ENCODE measurements around the gene OXNAD1. TPM values are rescaled to one million over a fixed set of nuclear protein-coding genes. Genes with fewer than 3 reads are reported as not detected.

The OXNAD1 gene, protein sequence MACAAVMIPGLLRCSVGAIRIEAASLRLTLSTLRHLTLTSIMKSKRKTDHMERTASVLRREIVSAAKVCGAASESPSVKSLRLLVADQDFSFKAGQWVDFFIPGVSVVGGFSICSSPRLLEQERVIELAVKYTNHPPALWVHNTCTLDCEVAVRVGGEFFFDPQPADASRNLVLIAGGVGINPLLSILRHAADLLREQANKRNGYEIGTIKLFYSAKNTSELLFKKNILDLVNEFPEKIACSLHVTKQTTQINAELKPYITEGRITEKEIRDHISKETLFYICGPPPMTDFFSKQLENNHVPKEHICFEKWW
- 10.6 to 13.2 TPM (median 12.3 TPM) in 3 replicates for total RNA-seq

DNA sequence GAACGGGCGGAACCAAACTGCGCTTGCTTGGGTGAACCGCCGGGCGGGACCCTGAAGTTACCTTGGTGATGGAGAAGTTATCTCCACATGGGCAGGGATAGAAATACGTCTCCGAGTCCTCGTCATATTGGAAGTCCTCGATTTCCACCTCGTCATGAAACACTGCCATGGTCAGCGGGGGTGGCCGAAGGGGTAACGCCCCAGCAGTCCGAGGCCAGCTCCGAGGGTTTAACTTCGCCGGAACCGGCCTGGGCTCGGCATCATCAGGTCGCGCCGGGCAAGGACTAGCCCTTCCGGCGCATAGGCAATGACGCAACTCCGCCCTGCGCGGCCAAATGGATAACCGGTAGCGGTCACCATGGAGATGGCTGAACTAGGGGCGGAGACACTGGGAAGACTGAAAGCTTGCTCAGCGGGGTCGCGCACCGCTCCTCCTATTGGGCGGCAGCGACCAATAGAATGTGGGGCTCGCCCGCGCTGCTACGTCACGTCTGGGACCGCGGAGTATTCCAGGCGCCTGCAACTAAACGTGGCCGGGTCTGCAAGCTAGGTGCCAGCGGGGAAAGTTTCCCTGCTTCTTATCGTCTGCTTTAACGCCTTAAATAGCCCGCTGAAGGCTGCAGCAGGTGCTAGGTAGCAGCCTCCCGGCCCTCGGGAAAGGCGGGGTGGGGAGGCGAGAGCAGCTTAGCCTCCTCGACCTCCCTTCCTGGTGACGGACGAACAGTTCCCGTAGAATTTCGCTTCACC lies at the start of gene OXNAD1, which contains the start of gene DPH3:
Gene OXNAD1, plus strand, starts transcription at position 505 of the 747 bp plus-strand sequence. CDS start 5,741 bp downstream, outside the sequence.
Gene DPH3, minus strand, starts transcription at position 236 of the 747 bp plus-strand sequence. Its CDS starts 67 bp downstream, at position 169.
- Mint-ChIP-seq H3K9me3 (no peaks in the 10 kb centered on the region), H3K4me1 (peaks cover 25% of the 10 kb centered on the region), H3K27me3 (ENCODE audit: low read depth) (no peaks in the 10 kb centered on the region), H3K4me3 (peak within 1 kb of the TSS; percentile 99), H3K36me3 (peaks cover 2% of the 10 kb centered on the region), H3K27ac (peak within 1 kb of the TSS; percentile 100)
- TF ChIP-seq, protein P1, sequence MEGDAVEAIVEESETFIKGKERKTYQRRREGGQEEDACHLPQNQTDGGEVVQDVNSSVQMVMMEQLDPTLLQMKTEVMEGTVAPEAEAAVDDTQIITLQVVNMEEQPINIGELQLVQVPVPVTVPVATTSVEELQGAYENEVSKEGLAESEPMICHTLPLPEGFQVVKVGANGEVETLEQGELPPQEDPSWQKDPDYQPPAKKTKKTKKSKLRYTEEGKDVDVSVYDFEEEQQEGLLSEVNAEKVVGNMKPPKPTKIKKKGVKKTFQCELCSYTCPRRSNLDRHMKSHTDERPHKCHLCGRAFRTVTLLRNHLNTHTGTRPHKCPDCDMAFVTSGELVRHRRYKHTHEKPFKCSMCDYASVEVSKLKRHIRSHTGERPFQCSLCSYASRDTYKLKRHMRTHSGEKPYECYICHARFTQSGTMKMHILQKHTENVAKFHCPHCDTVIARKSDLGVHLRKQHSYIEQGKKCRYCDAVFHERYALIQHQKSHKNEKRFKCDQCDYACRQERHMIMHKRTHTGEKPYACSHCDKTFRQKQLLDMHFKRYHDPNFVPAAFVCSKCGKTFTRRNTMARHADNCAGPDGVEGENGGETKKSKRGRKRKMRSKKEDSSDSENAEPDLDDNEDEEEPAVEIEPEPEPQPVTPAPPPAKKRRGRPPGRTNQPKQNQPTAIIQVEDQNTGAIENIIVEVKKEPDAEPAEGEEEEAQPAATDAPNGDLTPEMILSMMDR (IDR thresholded peaks at IDR 0.05; ENCODE audit: unreplicated experiment), result no peak
- DNase-seq (ENCODE audit: low spot score in 2 of 2, unreplicated experiment in 2 of 2), result peak; percentile 99

DNA sequence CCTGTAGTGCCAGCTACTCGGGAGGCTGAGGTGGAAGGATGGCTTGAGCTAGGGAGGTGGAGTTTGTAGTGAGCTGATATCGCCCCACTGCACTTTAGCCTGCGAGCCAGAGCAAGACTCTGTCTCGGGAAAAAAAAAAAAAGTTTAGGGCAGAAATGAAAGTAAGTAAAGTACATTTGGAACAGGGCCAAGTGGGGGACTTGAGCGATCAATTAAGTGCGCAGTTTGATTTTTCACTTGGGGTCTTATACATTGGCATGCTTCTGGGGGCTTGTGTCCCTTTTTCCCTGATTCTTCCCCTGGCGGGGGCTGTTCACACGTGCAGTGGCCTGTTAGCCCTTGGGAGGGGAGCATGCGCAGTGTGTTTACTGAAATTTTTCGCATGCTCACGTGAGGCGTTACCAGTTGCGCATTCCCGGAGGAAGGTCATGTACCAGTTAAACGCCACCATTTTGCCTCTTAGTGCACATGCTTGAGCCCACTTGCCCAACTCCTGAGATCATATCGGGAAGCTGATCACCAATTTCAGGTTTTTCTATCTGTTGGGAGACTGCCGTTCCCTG lies 48.6 kb upstream of the OXNAD1 start:
- TF ChIP-seq, protein P1 (IDR thresholded peaks at IDR 0.05; ENCODE audit: unreplicated experiment), result no peak
- H3K4me1 Mint-ChIP-seq, result no peaks in the 10 kb centered on the region
- no peak for DNase-seq (ENCODE audit: low spot score in 2 of 2, unreplicated experiment in 2 of 2)
- no peak overlapping the region for H3K27ac Mint-ChIP-seq
- peaks cover 21% of the 10 kb centered on the region for H3K27me3 Mint-ChIP-seq (ENCODE audit: low read depth)
- no peaks in the 10 kb centered on the region for H3K9me3 Mint-ChIP-seq
- no peak overlapping the region for H3K4me3 Mint-ChIP-seq
- no peaks in the 10 kb centered on the region for H3K36me3 Mint-ChIP-seq

DNA sequence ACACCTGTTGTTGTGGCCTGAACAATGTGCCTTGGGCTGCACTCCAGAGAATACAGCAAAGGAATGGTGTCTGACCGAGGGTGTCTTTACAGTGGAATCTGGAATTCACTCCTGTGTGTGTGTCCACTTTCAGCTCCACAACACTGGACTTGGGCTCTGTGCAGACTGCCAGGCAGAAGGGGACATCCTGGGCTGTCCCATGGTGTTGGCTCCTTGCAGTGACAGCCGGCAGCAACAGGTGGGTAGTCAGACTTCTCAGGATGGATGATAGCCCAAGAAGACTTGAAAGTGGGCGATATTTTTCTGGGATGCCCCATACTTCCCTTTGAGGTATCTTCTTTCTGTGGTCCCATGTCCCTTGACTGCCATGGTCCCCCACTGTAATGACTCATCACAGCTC lies 45.2 kb upstream of the OXNAD1 start:
- Mint-ChIP-seq H3K27ac (no peak overlapping the region), H3K4me1 (no peaks in the 10 kb centered on the region), H3K9me3 (peaks cover 5% of the 10 kb centered on the region), H3K4me3 (no peak overlapping the region), H3K27me3 (ENCODE audit: low read depth) (peaks cover 13% of the 10 kb centered on the region), H3K36me3 (no peaks in the 10 kb centered on the region)
- TF ChIP-seq, protein P1 (IDR thresholded peaks at IDR 0.05; ENCODE audit: unreplicated experiment), result no peak
- DNase-seq (ENCODE audit: low spot score in 2 of 2, unreplicated experiment in 2 of 2), result no peak

DNA sequence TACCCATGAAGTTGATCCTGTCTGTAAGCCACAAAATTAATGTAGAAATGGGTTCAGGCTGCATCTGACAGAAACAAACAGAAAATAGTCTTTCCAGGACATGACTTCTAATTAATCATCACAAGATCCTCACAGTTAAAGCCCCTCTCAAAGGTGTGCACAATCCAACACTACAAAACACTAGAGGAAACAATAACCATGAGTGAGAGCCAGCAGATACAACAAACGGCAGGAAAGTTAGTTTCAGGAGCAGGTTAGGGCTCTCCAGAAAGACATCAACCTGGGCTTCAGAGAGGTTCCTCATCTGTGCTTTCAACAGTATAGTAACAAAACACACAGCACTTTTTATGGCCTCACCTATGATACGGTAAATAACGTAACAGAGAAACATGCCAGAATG lies 43.0 kb upstream of the OXNAD1 start:
- TF ChIP-seq, protein P1 (IDR thresholded peaks at IDR 0.05; ENCODE audit: unreplicated experiment), result no peak
- Mint-ChIP-seq H3K4me1 (no peaks in the 10 kb centered on the region), H3K36me3 (no peaks in the 10 kb centered on the region), H3K27ac (no peak overlapping the region), H3K9me3 (peaks cover 5% of the 10 kb centered on the region), H3K4me3 (no peak overlapping the region), H3K27me3 (ENCODE audit: low read depth) (peaks cover 10% of the 10 kb centered on the region)
- DNase-seq (ENCODE audit: low spot score in 2 of 2, unreplicated experiment in 2 of 2), result no peak

DNA sequence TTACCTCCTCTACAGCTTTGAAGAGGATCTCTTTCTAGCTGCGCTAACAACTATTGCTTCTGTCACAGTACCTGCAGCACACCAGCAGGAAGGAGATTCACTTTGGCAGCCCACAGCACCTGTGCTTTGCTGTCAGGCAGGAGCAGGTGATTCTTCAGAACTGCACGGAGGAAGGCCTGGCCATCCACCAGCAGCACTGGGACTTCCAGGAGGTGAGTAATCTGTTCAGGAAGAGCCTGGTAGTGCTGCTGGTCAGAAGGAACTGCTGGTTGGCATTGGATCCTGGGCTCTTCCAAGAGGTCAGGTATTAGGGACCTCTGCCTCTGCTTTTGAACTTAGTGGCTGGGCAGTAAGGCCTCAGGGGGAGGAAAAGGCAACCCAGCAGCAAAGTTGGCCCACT lies 42.5 kb upstream of the OXNAD1 start:
- Mint-ChIP-seq H3K9me3 (peaks cover 5% of the 10 kb centered on the region), H3K27ac (no peak overlapping the region), H3K4me1 (no peaks in the 10 kb centered on the region), H3K36me3 (no peaks in the 10 kb centered on the region), H3K27me3 (ENCODE audit: low read depth) (peaks cover 10% of the 10 kb centered on the region), H3K4me3 (no peak overlapping the region)
- TF ChIP-seq, protein P1 (IDR thresholded peaks at IDR 0.05; ENCODE audit: unreplicated experiment), result no peak
- no peak for DNase-seq (ENCODE audit: low spot score in 2 of 2, unreplicated experiment in 2 of 2)
